HepG2 (cell line): Measurements from ENCODE around the gene ARHGEF10L. TPM values are rescaled to one million over a fixed set of nuclear protein-coding genes. Genes with fewer than 3 reads are reported as not detected.

Source experiments
- AHR ChIP-seq: IDR thresholded peaks from 2 replicates; pipeline ENCODE4 v1.6.1; 2018; ENCODE audit warnings: missing genetic modification reagents, missing compliant biosample characterization
- ATF3 ChIP-seq: sonication (generic); formaldehyde crosslinking; IDR thresholded peaks from 2 replicates; pipeline ENCODE4 v1.4.0; 2020; ENCODE audit warnings: missing genetic modification reagents
- CTCF ChIP-seq: sonication (generic); formaldehyde crosslinking; IDR thresholded peaks from 2 replicates; pipeline ENCODE4 v1.5.0; 2020; ENCODE audit warnings: mild to moderate bottlenecking, missing genetic modification reagents, moderate library complexity
- FOSL2 ChIP-seq: sonication (generic); formaldehyde crosslinking; IDR thresholded peaks from 2 replicates; pipeline ENCODE4 v1.4.0; 2020; ENCODE audit warnings: missing genetic modification reagents
- HIVEP1 ChIP-seq: sonication (generic); formaldehyde crosslinking; IDR thresholded peaks from 2 replicates; pipeline ENCODE4 v1.4.0; 2020; ENCODE audit warnings: mild to moderate bottlenecking, missing genetic modification reagents
- HNF1B ChIP-seq: sonication (generic); formaldehyde crosslinking; IDR thresholded peaks from 2 replicates; pipeline ENCODE4 v1.5.1; 2020; ENCODE audit warnings: mild to moderate bottlenecking, moderate library complexity, missing genetic modification reagents
- JDP2 ChIP-seq: sonication (generic); formaldehyde crosslinking; IDR thresholded peaks from 2 replicates; pipeline ENCODE4 v1.8.1; 2022; ENCODE audit warnings: missing genetic modification reagents, borderline replicate concordance
- MEF2D ChIP-seq: sonication (generic); formaldehyde crosslinking; IDR thresholded peaks from 2 replicates; pipeline ENCODE4 v1.5.1; 2020; ENCODE audit warnings: mild to moderate bottlenecking, missing genetic modification reagents
- RAD21 ChIP-seq: fragments of 450-650 bp; formaldehyde crosslinking; IDR thresholded peaks from 2 replicates; pipeline ENCODE4 v1.5.0; 2020; ENCODE audit warnings: mild to moderate bottlenecking
- SRSF4 ChIP-seq: fragments of 200-400 bp; formaldehyde crosslinking; IDR thresholded peaks from one replicate; pipeline ENCODE4 v1.6.1; 2018; ENCODE audit warnings: mild to moderate bottlenecking, low read depth, low read length, moderate library complexity; ENCODE audit not compliant: poor library complexity, severe bottlenecking
- TGIF2 ChIP-seq: IDR thresholded peaks from 2 replicates; pipeline ENCODE4 v1.6.1; 2016; ENCODE audit warnings: control low read depth, missing compliant biosample characterization
- ZFAT ChIP-seq: sonication (generic); formaldehyde crosslinking; conservative IDR thresholded peaks from 2 replicates; pipeline ENCODE4 v1.8.1; 2023; ENCODE audit warnings: missing genetic modification reagents, inconsistent platforms
- ZNF318 ChIP-seq: sonication (generic); formaldehyde crosslinking; IDR thresholded peaks from 2 replicates; pipeline ENCODE4 v1.4.0; 2020; ENCODE audit warnings: mild to moderate bottlenecking, missing genetic modification reagents
- ZSCAN21 ChIP-seq: sonication (generic); formaldehyde crosslinking; IDR thresholded peaks from 2 replicates; pipeline ENCODE4 v1.8.0; 2022; ENCODE audit warnings: mild to moderate bottlenecking, missing genetic modification reagents, moderate library complexity, borderline replicate concordance
- polyA plus RNA-seq, 8 experiments: library from polyadenylated mRNA; depleted of rRNA in 3 of 8; stranded (reverse) in 7 of 8; unstranded in 1 of 8; fragments of >200 nt; fragmentation: Illumina TruSeq in 4 of 8; extraction: Trizol in 4 of 8; gene quantifications; 2 replicates each; pipeline versions ENCODE4 v1.2.1 to v1.2.3, GENCODE V29; 2011 to 2016; ENCODE audit warnings: low read depth in 4 of 8, missing spikeins in 1 of 8, mixed read lengths in 1 of 8; ENCODE audit not compliant: insufficient read depth in 1 of 8
- total RNA-seq, 5 experiments: library from RNA; depleted of rRNA; stranded (reverse); fragments of >200 nt; fragmentation: Illumina TruSeq; extraction: Trizol; gene quantifications; 2 replicates each; pipeline ENCODE4 v1.2.3, GENCODE V29; 2016; ENCODE audit warnings: low read depth in 1 of 5
- TF ChIP-seq, protein P1 (sequence below): sonication (generic); formaldehyde crosslinking; IDR thresholded peaks from 2 replicates; pipeline ENCODE4 v1.4.0; 2020; ENCODE audit warnings: missing genetic modification reagents

ARHGEF10L gene
- total and polyA plus RNA-seq, 2 of the 13 experiments (the other 11 are each of a cell fraction or from before 2014, with no cell fraction given) = 46.5 to 78.3 TPM

DNA sequence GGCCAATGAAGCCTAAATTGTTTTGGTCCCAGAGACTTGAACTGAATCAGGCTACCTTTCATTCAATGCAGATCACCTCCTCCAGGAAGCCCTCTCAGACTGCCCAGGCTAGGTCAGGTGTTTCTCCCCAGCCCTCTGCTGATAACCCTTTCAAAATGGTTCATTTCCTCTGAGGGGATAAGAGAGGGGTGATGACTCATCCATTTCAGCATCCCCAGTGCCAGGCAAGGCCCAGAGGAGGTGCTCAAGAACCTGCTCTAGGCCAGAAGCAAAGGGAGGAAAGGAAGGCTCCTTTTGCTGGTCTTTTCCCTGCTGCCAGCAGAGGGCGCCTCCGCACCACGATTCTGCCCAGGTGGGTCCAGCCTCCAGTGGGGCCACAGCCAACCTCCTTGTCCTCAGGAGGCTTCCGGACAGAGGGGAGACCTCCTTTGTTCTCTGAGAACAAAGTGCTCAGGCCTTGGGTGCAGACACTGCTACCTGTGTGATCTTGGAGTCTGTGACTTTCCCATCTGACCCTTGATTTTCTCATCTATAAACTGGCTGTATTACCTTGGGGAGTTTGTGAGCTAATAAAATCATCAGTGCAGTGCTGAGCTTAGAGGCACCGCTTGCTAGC is 45.3 kb upstream of the ARHGEF10L start (continued):
- TF ChIP-seq ATF3 (peak; percentile 52; the same call in 1 of the 2 replicates), MEF2D (CRISPR knock-in tag) (no peak), RAD21 (peak; percentile 95), HNF1B (0 out of 2 replicates have a peak, but pooled peaks have one; percentile 16), JDP2 (no peak), ZFAT (CRISPR knock-in tag) (no peak), SRSF4 (no peak), ZNF318 (0 out of 2 replicates have a peak, but pooled peaks have one; percentile 36), FOSL2 (CRISPR knock-in tag) (peak; percentile 73), AHR (CRISPR knock-in tag) (no peak), HIVEP1 (CRISPR knock-in tag) (0 out of 2 replicates have a peak, but pooled peaks have one; percentile 31), TGIF2 (CRISPR knock-in tag) (no peak), ZSCAN21 (no peak), CTCF (CRISPR knock-in tag) (peak; percentile 97)
- TF ChIP-seq, protein P1, sequence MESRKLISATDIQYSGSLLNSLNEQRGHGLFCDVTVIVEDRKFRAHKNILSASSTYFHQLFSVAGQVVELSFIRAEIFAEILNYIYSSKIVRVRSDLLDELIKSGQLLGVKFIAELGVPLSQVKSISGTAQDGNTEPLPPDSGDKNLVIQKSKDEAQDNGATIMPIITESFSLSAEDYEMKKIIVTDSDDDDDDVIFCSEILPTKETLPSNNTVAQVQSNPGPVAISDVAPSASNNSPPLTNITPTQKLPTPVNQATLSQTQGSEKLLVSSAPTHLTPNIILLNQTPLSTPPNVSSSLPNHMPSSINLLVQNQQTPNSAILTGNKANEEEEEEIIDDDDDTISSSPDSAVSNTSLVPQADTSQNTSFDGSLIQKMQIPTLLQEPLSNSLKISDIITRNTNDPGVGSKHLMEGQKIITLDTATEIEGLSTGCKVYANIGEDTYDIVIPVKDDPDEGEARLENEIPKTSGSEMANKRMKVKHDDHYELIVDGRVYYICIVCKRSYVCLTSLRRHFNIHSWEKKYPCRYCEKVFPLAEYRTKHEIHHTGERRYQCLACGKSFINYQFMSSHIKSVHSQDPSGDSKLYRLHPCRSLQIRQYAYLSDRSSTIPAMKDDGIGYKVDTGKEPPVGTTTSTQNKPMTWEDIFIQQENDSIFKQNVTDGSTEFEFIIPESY (CRISPR knock-in tag) = peak; percentile 16; the same call in 1 of the 2 replicates
